Panc1 (cell line): ENCODE data around the gene IL2RA.

ENCODE experiments used
- CTCF ChIP-seq: fragments of 450-650 bp; IDR thresholded peaks from 2 replicates; pipeline ENCODE4 v1.5.1; 2017; ENCODE audit warnings: mild to moderate bottlenecking
- POLR2AphosphoS5 ChIP-seq: IDR thresholded peaks from 2 replicates; pipeline ENCODE4 v1.6.1; 2012; ENCODE audit warnings: mild to moderate bottlenecking, low read depth, low read length, moderate library complexity
- REST ChIP-seq, 2 experiments: IDR thresholded peaks; 2 replicates each; pipeline ENCODE4 v1.6.1; 2011 to 2012; ENCODE audit warnings: low read depth in 2 of 2, control low read depth in 1 of 2, low read length in 1 of 2, mild to moderate bottlenecking in 1 of 2, moderate library complexity in 1 of 2; ENCODE audit not compliant: insufficient read depth in 1 of 2
- SIN3A ChIP-seq: IDR thresholded peaks from 2 replicates; pipeline ENCODE4 v1.6.1; 2012; ENCODE audit warnings: low read depth, mild to moderate bottlenecking, low read length, moderate library complexity, borderline replicate concordance; ENCODE audit not compliant: insufficient read depth
- TCF7L2 ChIP-seq: IDR thresholded peaks from 2 replicates; pipeline ENCODE4 v1.6.1; 2011; ENCODE audit warnings: mild to moderate bottlenecking, low read depth, low read length, inconsistent platforms

- TF ChIP-seq CTCF (no peak), POLR2AphosphoS5 (no peak), REST (IDR thresholded peaks at IDR 0.05; ENCODE audit: insufficient read depth in 1 of 2, low read depth in 2 of 2, low read length in 1 of 2) (no peak), SIN3A (no peak), TCF7L2 (no peak)
Observed at GRCh38 chr10:6030940-6031339, 31.2 kb downstream of the IL2RA start.
